ENCODE results near the gene SLC5A1. TPM values are rescaled to one million over a fixed set of nuclear protein-coding genes. Genes with fewer than 3 reads are reported as not detected.

SLC5A1 gene
- total and polyA plus RNA-seq, 2 of the 8 experiments (the other 6 are each of a cell fraction or from before 2014, with no cell fraction given) = 0.06 TPM; not detected in 1

DNA sequence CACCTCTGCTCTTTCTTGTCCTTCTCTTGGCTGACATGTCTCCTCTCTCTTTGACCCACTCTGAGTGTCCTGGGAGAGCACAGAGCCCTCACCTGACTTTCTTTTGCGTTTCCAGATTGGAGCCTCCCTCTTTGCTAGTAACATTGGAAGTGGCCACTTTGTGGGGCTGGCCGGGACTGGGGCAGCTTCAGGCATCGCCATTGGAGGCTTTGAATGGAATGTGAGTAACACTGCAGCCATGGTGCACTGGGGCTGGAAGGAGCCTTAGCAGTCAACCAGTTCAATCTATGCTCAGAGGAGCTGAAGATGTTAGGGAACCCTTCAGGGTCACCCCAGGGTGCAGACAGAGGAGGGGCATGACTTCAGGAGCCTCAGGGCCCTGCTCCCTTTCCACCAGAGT lies 23.8 kb downstream of the SLC5A1 start:
- no peak overlapping the region for H4K91ac ChIP-seq (replicated peaks; ENCODE audit: insufficient read length, low read length)
- no peak overlapping the region for H2BK120ac ChIP-seq (replicated peaks; ENCODE audit: low read depth, low read length)
- no peaks in the 10 kb centered on the region for H4K20me1 ChIP-seq (replicated peaks in 1 of 2; ENCODE audit: control insufficient read depth in 1 of 2, insufficient read depth in 2 of 2, low read length in 2 of 2)
- POLR2A ChIA-PET (ENCODE audit: partially characterized antibody) = no interaction called here
- H3K18ac ChIP-seq (ENCODE audit: extremely low read depth, low read length) = no peak overlapping the region
- no peak overlapping the region for H3K9ac ChIP-seq (replicated peaks in 1 of 4; ENCODE audit: extremely low read depth in 1 of 4, low read depth in 3 of 4, low read length in 3 of 4)
- no peaks in the 10 kb centered on the region for H3K27me3 ChIP-seq (replicated peaks in 1 of 4; ENCODE audit: control insufficient read depth in 3 of 4, extremely low read depth in 1 of 4, insufficient read depth in 3 of 4, low read length in 3 of 4)
- H2BK5ac ChIP-seq (ENCODE audit: low read depth, low read length) = no peak overlapping the region
- no peak overlapping the region for H2BK15ac ChIP-seq (ENCODE audit: low read length)
- no peak overlapping the region for H3K27ac ChIP-seq (ENCODE audit: low read depth, low read length)
- no peak overlapping the region for H3K23ac ChIP-seq (ENCODE audit: insufficient read length)
- CTCF ChIA-PET (ENCODE audit: partially characterized antibody) = interaction anchor here (1.0 to 1.9 kb wide), 4 partner anchors 15 to 97 kb away, joined by 3 to 5 read pairs (median 4); no protein-coding TSS in a partner anchor
- DNase-seq (ENCODE audit: low read depth in 1 of 2, low spot score in 2 of 2) (no peak), FAIRE-seq (no peak)
- WGBS, 2 experiments (ENCODE audit: extremely low coverage in 1 of 2, insufficient coverage in 1 of 2, insufficient read length in 1 of 2, insufficient replicate concordance in 2 of 2, low coverage in 1 of 2, low lambda C conversion rate in 2 of 2, missing lambda C conversion rate in 1 of 2) = 79% methylated on average over 3 of the region's 3 CpGs; no CpG with 5 or more reads in 1 of the 2 experiments
- H3K4me3 ChIP-seq (ENCODE audit: extremely low read depth in 1 of 4, insufficient read depth in 2 of 4, low read depth in 3 of 4, low read length in 4 of 4) = no peak overlapping the region
- no peaks in the 10 kb centered on the region for H3K79me1 ChIP-seq (ENCODE audit: low read depth, low read length)
- no peaks in the 10 kb centered on the region for H3K36me3 ChIP-seq (ENCODE audit: control insufficient read depth in 2 of 4, insufficient read depth in 4 of 4, low read length in 3 of 4)
- H3K79me2 ChIP-seq (ENCODE audit: control insufficient read depth in 1 of 2, insufficient read depth in 2 of 2, low read length in 2 of 2) = no peaks in the 10 kb centered on the region
- H4K5ac ChIP-seq (ENCODE audit: insufficient read length, low read depth, low read length) = no peak overlapping the region
- H3K4me1 ChIP-seq (replicated peaks in 1 of 4; ENCODE audit: control insufficient read depth in 3 of 4, insufficient read depth in 4 of 4, low read length in 3 of 4) = no peaks in the 10 kb centered on the region
- H3K9me3 ChIP-seq (ENCODE audit: insufficient read depth in 2 of 2, low read depth in 1 of 2, low read length in 1 of 2) = no peaks in the 10 kb centered on the region
- H3K4me2 ChIP-seq (ENCODE audit: insufficient read depth in 1 of 2, low read depth in 2 of 2, low read length in 2 of 2) = no peak overlapping the region
- H2BK20ac ChIP-seq (ENCODE audit: low read length) = no peak overlapping the region
- H4K8ac ChIP-seq (ENCODE audit: extremely low read depth, insufficient read depth, low read length) = 0 out of 2 replicates have a peak overlapping the region, but pooled peaks have one; percentile 63
- no peak overlapping the region for H2BK12ac ChIP-seq (ENCODE audit: low read depth, low read length)
- peak overlapping the region; percentile 25; the same call in 1 of the 2 replicates for H2AFZ ChIP-seq (ENCODE audit: low read length)
- no peak overlapping the region for H2AK5ac ChIP-seq (ENCODE audit: low read depth, low read length)
- no peak for TF ChIP-seq EGR1 (IDR thresholded peaks at IDR 0.05; ENCODE audit: borderline replicate concordance, low read depth, low read length)
- no peak for TF ChIP-seq GABPA (IDR thresholded peaks at IDR 0.05; ENCODE audit: borderline replicate concordance, insufficient read depth, low read length)
- no peak for TF ChIP-seq HDAC2 (IDR thresholded peaks at IDR 0.05; ENCODE audit: borderline replicate concordance in 1 of 2, low read depth in 2 of 2, low read length in 2 of 2)
- TF ChIP-seq MAX (IDR thresholded peaks at IDR 0.05) = no peak
- no peak for TF ChIP-seq CHD2 (IDR thresholded peaks at IDR 0.05; ENCODE audit: low read length)
- TF ChIP-seq SIN3A (conservative IDR thresholded peaks at IDR 0.05 in 1 of 2, IDR thresholded peaks at IDR 0.05 in 1 of 2; ENCODE audit: low read depth in 1 of 2, low read length in 2 of 2) = no peak
- no peak for TF ChIP-seq PHF8 (conservative IDR thresholded peaks at IDR 0.05; ENCODE audit: low read depth, low read length)
- TF ChIP-seq CBX5 (IDR thresholded peaks at IDR 0.05; ENCODE audit: low read depth, low read length) = no peak
- TF ChIP-seq RBBP5 (IDR thresholded peaks at IDR 0.05; ENCODE audit: borderline replicate concordance, low read depth, low read length) = no peak
- TF ChIP-seq FOSL1 (IDR thresholded peaks at IDR 0.05; ENCODE audit: insufficient read depth, low read depth, low read length) = no peak
- TF ChIP-seq TAF7 (optimal IDR thresholded peaks at IDR 0.05; ENCODE audit: borderline replicate concordance, low read depth, low read length) = no peak
- no peaks in the 10 kb centered on the region for H3K23me2 ChIP-seq (ENCODE audit: low read depth, low read length)
- H3K14ac ChIP-seq (ENCODE audit: insufficient read length) = no peak overlapping the region
- H3K4ac ChIP-seq (replicated peaks; ENCODE audit: insufficient read length, low read depth, low read length) = no peak overlapping the region
- no peak overlapping the region for H3K56ac ChIP-seq (replicated peaks; ENCODE audit: insufficient read length, low read depth, low read length)

All from H1 (cell line).